Head of caudate nucleus (tissue), 42 donors: ENCODE measurements around the gene ABR.
A peak's percentile ranks its signal among the peaks of the same experiment; 100 is the strongest.
"Not testable (repeated sequence)": the region's sequence is repeated elsewhere in the genome, so short reads cannot be mapped to it uniquely, and the experiment has no call there.

Experiments
- DNase-seq, 42 donors: peaks; one replicate each; pipeline versions ENCODE4 v3.0.0 to v3.0.0-alpha.2; 2020 to 2021; ENCODE audit warnings: mixed read lengths in 7 of 42
- intact Hi-C: fragments of 100-400 bp; cut with DNase I; formaldehyde crosslinking; loops from one replicate; pipeline ENCODE4 v1.15.0; 2022

Gene ABR

DNA sequence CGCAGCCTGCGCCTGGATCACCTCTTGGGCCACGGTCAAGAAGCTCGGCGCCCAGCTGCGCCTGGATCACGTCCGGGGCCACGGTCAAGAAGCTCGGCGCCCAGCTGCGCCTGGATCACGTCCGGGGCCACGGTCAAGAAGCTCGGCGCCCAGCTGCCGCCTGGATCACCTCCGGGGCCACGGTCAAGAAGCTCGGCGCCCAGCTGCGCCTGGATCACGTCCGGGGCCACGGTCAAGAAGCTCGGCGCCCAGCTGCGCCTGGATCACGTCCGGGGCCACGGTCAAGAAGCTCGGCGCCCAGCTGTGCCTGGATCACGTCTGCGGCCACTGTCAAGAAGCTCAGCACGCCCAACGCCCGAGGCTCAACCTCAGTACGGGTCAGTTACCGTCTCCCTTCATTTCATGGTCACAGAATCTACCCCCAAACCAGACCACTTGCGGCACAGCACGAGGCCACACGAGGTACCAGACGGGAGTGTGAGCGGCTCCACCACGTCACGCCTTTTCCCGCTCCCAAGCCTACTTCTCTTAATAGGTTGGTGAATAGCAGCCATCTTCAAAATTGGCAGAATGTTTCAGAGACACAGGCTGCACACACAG lies 131.2 kb downstream of the ABR start:
- DNase-seq, intact Hi-C loops: not testable (repeated sequence)

- no peak for DNase-seq
- intact Hi-C loops = no loop called here
Measured at GRCh38 chr17:1047879-1048470, 131.8 kb downstream of the ABR start.

GRCh38 chr17:1047177-1047878 lies 132.5 kb downstream of the ABR start:
- intact Hi-C loops = no loop called here
- DNase-seq = no peak

DNA sequence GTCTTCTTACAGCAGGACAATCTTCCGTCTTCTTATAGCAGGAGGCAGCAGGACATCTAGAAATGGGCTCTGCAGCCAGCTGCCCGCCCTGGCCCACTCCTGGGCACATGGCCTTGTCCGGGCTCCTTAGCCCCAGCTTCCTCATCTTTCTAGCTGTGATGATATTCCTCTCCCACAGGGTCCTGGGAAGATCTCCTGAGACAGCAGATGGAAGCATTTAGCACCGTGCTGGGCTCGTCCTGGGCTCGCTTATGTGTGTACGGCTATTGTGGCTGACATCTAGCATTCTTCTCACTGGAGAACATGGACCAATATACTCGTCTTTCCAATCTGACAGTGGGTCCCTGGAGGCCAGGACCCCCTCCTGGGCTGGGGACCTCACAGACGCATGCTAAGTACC lies 134.3 kb downstream of the ABR start:
- intact Hi-C loops = no loop called here
- no peak for DNase-seq

DNA sequence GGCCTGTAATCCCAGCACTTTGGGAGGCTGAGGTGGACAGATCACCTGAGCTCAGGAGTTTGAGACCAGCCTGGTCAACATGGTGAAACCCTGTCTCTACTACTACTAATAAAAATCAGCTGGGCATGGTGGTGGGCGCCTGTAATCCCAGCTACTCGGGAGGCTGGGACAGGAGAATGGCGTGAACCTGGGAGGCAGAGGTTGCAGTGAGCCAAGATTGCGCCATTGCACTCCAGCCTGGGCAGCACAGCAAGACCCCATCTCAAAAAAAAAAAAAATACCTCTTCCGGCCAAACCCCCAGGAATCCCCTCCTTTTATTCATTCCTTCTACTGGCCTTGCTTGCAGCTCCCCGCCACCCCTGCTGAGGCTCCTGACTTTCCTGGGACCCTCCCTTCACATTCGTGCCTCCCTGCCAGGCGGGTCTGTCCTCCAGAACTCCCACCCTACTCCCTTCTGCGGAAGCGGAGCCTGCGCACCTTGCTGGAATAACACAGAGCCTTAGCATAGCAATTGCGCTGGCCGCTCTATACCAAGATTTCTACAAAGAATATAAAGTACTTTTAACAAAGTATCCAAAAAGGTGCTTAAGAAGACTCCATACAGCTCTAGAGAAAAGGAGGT lies 135.3 kb downstream of the ABR start:
- not testable (repeated sequence) for DNase-seq
- intact Hi-C loops = loop anchor here (5.0 kb wide), 1 partner anchor 42 kb away; no protein-coding TSS in a partner anchor

DNA sequence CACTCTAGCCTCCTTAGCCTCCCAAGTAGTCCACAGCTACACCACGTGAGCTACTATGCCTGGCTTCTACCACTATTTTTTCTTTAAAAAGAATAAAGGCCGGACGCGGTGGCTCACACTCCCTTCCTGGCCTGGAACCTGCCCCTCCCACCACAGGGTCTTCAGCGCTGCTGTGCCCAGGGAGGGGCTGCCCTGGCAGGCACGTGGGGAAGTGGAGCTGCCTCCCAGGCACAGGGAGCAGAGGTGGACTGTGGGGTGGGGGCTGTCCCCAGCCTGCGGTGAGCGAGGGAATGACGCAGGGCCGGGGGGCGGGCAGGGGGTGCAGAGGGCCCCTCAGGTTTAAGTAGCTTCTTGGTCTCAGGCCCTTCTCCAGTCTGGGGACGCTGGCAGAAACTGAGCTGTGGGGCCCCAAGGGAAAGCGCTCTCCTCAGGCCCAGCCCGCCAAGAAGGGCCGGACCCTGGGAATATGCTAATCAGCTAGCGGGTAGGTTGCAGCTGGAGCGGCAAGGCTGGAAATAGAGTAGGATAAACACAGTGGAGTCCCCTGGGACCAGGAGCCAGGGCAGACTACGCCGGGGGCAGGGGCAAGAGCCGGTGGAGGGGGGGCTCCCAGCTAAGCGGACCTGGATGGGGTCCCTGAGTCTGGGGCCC lies 136.1 kb downstream of the ABR start:
- DNase-seq = no peak
- intact Hi-C loops = loop anchor here (5.0 kb wide), 1 partner anchor 41 kb away; no protein-coding TSS in a partner anchor

GRCh38 chr17:1042486-1042885 lies 137.3 kb downstream of the ABR start:
- no peak for DNase-seq
- intact Hi-C loops = loop anchor here (5.0 kb wide), 1 partner anchor 40 kb away; no protein-coding TSS in a partner anchor

GRCh38 chr17:1041746-1042145 lies 138.0 kb downstream of the ABR start:
- intact Hi-C loops = loop anchor here (5.0 kb wide), 1 partner anchor 39 kb away; no protein-coding TSS in a partner anchor
- no peak for DNase-seq

DNA sequence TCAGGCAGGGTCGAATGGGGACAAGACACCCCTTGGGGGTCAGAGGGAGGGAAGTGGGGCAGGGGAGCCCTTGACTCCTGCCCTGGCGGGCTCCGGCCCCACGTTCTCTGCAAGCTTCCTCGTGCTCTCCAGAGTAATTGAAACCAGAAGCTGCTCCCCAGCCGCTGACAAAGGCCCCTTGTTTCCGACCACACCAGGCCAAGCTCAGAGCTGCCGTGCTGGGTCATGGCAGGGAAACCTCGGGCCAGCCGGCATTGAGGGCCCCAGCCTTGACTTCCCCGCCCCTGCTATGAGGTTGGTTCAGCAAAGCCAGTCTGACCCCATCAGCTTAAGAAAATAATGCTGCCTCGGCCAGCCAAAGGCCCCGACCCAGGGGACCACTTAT lies 139.6 kb downstream of the ABR start:
- intact Hi-C loops = loop anchor here (5.0 kb wide), 1 partner anchor 38 kb away; no protein-coding TSS in a partner anchor
- DNase-seq = peak in 25 of 42 donors; percentile 36 to 80 (median 54)

DNA sequence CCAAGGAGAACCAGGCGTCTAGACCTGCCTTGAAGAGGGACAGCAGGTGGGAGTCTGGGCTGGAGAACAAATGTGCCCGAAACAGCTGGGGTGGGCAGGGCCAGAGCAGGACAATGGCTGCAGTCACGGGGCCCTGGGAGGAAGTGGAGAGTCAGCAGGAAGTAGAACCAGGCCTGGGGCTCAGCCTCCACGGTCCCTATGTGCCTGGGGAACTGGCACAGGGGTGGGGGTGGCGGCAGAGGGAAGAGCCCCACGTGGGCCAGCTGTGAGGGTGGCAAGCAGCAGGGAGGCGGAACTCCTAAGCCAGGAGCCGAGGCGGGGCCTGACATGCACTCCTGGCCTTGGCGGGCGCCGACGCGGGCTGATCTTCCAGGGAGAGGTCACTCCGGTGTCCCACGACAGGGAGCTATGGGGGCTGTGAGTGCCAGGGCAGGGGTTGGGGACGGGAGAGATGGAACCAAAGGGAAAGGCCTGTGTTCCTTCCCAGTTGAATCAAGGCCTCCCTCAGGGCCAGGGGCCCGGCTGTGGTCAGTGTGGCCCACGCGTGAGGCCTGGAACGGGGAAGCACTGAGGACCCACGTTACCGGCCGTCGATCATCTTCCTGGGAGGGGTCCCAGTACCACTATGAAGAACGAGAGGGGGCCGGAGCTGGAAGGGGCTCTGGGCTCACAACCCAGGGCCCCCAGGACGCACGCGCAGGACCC lies 140.1 kb downstream of the ABR start:
- peak; percentile 54 to 90 (median 78) for DNase-seq
- intact Hi-C loops = loop anchor here (5.0 kb wide), 1 partner anchor 37 kb away; no protein-coding TSS in a partner anchor

GRCh38 chr17:1039123-1039507 lies 140.7 kb downstream of the ABR start:
- intact Hi-C loops = no loop called here
- no peak for DNase-seq

DNA sequence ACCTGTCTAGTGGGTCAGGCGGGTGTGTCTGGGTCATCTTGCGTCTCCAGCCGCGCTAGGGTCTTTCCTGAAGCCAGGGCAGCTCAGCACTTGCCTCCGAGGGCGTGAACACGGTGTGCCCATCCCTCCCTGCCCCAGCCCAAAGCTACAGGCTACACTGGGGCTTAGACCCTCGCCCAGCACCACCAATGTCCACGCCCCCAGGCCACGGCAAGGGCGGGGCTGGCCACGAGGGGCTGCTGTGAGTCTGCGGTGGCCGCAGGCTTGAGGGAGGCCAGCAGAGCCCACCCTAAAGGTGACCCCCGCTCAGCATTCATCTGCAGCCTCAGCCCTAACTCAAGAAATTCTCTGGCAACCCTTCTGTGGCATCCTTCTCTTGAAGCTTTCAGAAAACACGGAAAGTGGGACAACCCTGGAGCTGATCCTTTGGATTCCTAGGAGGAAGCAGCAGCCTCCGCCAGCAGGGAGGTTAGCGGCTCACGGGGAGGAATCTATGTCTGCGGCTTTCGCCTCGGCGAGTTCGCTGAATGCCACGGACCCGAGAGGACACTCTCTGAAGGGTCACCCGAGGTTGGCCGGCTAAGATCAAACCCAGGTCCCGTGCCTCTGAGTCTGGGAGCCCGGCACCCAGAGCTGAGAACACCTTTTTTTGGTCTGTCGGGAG lies 141.2 kb downstream of the ABR start:
- DNase-seq = peak in 14 of 42 donors; percentile 19 to 81 (median 61)
- intact Hi-C loops = no loop called here

DNA sequence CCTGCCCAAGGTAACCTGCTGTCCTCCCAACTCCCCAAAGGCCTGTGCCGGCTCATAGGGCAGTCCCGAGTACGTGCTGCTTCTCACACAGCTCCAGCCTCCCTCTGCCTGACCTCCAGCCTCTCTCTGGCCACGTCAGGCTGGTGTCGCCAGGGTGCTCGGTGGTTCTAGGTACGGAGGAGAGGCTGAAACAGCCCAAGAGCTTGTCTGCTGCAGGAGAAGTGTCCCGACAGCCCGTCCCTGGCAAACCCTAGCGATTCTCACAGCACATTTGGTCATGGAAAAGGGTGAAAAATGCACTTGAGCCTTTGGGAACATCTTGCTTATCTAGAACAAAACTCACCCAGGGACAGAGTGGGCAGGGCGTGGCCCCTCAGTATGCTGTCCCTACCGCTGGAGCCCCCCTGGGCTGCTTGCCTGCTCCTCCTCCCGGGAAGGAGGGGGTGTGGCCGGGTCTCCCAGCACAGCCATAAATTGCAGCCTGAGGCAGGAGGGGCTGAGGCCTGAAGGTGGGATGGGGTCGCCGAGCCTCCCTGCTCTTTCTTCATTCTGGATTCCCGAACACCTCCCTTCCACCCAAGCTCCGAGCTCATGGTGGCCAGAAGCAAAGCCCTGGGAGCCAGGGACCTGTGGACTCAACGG lies 142.4 kb downstream of the ABR start:
- DNase-seq = no peak
- intact Hi-C loops = no loop called here

GRCh38 chr17:1036845-1037237 lies 142.9 kb downstream of the ABR start:
- DNase-seq = no peak
- intact Hi-C loops = no loop called here

DNA sequence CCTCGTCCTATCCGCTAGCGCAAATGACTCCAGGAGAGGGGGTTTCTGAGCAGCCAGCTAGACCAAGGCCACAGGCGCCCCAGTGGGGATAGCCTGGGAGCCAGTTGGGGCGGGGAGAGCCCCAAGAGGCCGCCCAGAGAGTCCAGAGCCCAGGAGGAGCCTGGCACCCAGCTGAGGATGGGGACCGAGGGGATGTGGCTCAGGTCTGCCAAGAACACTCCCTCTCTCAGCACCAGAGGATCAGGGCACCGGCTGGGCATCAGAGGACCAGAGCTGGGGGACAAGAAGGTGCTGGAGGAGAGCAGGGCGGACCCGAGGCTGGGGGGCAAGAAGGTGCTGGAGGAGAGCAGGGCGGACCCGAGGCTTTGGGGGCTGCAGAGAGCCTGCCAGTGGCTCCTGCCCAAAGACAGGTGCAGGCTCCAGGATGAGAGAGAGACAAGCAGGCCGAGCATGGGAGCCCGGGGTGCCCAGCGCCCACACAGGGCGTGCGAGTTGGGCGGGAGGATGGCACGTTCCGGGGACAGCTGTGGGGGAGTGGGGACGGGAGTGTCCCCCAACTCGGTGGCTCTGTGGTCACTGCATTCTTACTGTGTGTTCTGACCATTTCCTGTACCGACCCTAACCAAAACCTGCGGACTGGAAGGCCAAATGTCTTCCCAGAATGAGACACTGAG lies 143.5 kb downstream of the ABR start:
- intact Hi-C loops = no loop called here
- no peak for DNase-seq

DNA sequence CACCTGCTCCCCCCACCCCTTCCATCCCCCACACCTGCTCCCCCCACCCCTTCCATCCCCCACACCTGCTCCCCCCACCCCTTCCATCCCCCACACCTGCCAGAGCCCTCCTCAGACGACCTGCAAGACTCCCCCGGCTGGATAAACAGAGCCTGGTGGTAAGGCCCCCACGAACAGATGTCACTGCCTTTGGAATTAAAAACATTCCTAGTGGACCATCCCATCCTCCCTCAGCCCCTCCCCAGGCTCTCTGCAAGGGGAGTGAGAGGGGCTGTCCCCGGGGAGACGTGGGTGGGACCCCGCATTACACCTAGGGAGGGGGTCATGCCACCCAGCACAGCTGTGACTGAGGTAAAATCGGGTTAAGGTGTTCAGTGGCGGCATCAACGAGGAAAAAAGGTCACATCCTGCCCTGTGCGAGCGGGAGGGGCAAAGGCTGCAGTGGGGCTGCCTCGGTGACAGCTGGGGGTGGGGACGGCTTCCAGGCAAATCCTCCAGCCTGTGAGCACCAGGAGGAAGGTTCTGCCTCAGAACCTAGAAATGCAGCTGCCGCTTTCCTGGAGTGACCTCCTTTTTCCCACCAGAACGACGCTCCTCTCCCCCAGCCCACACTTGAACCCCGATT lies 144.1 kb downstream of the ABR start:
- DNase-seq = no peak
- intact Hi-C loops = no loop called here
